ENCODE results near the gene TAC3.

GRCh38 chr12:57006809-57007475, 9.4 kb downstream of the TAC3 start:
- no peak for TF ChIP-seq GATA2 (IDR thresholded peaks at IDR 0.05; ENCODE audit: low read depth, low read length)
- TF ChIP-seq GATA3 (IDR thresholded peaks at IDR 0.05; ENCODE audit: low read depth, low read length) = no peak

Data from SH-SY5Y (cell line).